Effector CD8-positive, alpha-beta T cell (primary cell): ENCODE measurements around the gene SPATA18.
"Not testable (repeated sequence)": the region's sequence is repeated elsewhere in the genome, so short reads cannot be mapped to it uniquely, and the experiment has no call there.

Experiments
- DNase-seq: peaks from one replicate; lab custom pipeline; 2025; lab: John Stamatoyannopoulos, UW

SPATA18 gene

GRCh38 chr4:52051615-52052474, 741 bp downstream of the SPATA18 start:
- no peak for DNase-seq

DNA sequence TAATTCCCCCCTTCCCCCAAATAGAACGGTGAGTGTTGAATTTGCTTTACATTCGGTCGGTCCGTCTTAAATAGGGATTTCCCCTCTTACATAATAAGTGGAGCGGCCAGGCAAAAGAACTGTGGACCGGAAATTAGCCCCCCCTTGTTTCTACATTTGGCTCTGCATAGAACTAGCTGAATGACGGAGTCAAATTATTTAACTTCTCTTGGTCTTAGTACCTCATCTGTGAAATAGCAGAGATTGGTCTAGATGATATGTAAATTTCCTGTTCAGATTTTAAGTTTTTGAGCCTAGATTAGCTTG, 1.3 kb downstream of the SPATA18 start:
- no peak for DNase-seq

DNA sequence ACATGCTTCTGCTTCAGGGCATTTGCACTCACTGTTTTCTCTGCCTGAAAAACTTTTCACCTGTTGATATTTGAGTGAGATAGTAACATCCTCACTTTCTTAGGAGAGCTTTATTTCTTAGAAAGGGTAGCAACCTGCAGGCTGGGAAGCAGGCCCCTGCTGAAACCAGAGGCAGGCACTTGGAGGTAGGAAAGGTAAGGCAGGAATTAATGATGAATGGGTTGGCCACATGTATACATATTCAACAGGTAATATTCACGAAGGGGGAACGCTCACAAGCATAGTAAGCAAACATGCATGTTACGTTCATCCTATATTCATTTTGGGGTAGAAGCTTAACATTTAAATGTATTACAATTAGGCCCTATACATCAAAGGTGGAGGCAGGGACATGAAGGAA, 3.1 kb downstream of the SPATA18 start:
- DNase-seq: no peak

- DNase-seq: no peak
These were observed 6.1 kb downstream of the SPATA18 start for GRCh38 chr4:52057196-52057595.

DNA sequence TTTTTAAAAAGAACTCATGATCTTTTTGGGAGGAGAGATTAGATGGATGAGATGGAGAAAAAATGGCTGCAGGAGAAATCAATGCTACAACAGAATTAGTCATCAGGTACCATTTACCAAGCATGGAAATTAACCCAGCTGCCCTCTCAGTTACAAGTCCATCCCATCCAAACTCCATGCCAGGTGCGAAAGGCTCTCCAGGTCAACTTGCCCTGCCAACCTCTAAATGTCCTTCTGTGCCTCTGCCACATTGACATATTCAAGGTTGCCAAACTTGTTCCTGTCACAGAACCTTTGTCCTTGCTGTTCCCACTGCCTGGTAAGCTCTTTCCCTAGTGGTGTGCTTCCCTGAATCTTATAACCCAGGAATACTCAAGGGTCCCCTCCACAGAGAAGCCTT, 7.2 kb downstream of the SPATA18 start:
- no peak for DNase-seq

- DNase-seq: no peak
These were observed 8.3 kb downstream of the SPATA18 start for GRCh38 chr4:52059372-52059771.

DNA sequence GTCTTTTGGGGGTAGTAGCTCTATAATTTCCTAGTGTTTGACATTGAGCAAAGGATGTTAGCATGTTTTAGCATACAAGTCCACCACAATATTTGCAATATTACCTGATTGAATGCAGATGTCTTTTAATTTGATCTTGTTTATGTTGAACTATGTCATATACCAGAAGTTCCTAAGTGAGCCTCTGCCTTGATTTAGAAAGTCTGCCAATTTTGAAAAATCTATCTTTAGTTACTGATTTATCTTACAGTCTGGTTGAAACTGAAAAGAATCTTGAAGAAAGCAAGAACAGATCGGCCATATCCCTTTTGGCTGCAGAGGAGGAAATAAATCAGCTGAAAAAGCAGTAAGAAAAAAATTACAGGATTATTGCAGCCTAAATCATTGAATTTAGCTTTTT, 18.5 kb downstream of the SPATA18 start:
- no peak for DNase-seq

- no peak for DNase-seq
These were observed 20.9 kb downstream of the SPATA18 start for GRCh38 chr4:52071791-52072546.

GRCh38 chr4:52076731-52077130, 25.6 kb downstream of the SPATA18 start:
- no peak for DNase-seq

DNA sequence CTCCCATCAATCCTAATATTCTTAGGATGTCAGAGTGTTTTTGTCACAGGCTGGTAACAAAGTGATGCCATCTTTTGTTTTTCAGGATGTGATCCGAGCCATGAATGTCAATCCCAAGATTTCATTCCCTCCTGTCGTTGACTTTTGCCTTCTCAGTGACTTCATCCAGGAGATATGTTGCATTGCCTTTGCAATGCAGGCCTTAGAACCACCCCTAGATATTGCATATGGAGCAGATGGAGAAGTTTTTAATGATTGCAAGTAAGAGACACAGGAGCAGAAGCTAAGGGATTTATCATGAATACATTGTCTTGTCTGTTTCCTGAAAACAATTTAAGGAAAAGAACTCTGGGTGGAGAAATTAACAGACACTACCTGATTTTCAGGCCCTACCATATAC, 28.6 kb downstream of the SPATA18 start:
- DNase-seq: no peak

DNA sequence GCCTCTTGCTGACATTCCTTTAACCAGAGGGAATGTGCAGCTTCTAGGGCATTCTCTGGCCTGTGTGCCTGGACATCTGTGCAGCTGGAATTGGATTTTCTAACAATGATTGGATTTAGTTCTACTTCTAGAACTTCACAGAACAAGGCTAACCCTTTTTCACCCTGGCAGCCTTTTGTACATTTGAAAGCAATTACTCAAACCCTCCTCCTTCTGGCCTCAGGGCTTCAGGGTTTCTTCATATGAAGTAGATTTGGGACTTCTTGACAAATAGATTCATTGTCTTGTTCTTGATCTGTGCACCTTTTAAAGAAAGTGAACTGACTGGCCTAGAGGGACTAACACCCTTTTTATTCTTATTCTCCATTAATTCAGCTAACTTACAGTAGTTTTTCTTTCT, 30.1 kb downstream of the SPATA18 start:
- no peak for DNase-seq

GRCh38 chr4:52086425-52086824, 35.3 kb downstream of the SPATA18 start:
- DNase-seq: not testable (repeated sequence)

DNA sequence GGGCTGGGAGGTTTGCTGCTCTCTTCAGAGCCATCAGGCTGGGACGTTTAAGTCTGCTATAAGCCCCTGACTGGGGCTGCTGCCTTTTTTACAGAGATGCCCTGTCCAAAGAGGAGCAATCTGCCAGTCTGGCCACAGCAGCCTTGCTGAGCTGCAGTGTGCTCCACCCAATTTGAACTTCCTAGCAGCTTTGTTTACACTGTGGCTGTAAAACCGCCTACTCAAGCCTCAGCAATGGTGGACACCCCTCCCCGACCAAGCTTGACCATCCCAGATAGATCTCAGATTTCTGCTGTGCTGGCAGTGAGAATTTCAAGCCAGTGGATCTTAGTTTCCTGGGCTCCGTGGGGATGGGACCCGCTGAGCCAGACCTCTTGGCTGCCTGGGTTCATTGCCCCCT, 40.7 kb downstream of the SPATA18 start:
- DNase-seq: no peak

GRCh38 chr4:52093466-52093865, 42.4 kb downstream of the SPATA18 start:
- DNase-seq: no peak

GRCh38 chr4:52094376-52095145, 43.5 kb downstream of the SPATA18 start:
- no peak for DNase-seq

- DNase-seq: no peak
These were observed 44.3 kb downstream of the SPATA18 start for GRCh38 chr4:52095374-52095773.

GRCh38 chr4:52096048-52096447, 44.9 kb downstream of the SPATA18 start:
- DNase-seq: no peak

- DNase-seq: no peak
These were observed 47.5 kb downstream of the SPATA18 start for GRCh38 chr4:52098618-52099017.

GRCh38 chr4:52099860-52100461, 48.9 kb downstream of the SPATA18 start:
- no peak for DNase-seq

- no peak for DNase-seq
These were observed 51.5 kb downstream of the SPATA18 start for GRCh38 chr4:52102587-52102986.

DNA sequence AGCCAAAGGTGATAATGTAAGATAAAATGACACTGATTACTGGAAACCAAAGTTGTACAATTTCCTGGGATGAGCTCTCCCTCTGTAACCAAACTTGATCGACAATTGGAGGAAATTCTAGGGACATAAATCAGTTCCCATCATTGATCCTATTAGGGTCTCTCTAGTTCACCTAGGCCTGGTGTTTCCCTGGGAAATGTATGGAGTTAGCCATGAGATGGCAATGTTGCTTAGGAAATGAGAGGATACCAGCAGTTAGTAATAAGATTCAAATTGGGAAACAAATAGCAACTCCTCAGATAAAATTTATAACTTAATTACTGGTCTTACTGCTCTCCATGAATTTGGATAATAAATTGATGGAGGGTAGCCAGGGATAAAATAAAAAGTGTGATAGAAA, 52.2 kb downstream of the SPATA18 start:
- DNase-seq: no peak

DNA sequence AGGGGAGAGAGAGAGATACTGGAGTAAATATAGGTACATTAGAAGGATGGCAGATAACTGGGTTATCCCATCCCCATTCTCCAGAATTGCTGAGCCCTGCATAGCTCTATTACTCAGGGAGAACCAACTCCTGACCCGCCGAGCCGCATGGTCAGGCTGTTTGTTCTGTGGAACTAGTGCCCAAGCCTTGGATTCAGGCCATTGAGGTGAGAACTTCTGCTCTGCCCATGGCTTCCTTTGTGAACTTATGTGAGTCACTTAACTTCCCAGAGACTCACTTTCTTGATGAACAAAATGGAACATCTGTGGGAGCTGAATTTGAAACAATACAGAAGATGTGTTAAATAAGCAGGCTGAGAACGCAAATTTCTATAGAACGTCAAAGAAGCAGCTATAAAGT, 54.2 kb downstream of the SPATA18 start:
- DNase-seq: no peak
